Germinal center (tissue), 1 donor: ENCODE data around the gene ZBTB20.
A peak's percentile ranks its signal among the peaks of the same experiment; 100 is the strongest.

ENCODE experiments used
- DNase-seq: peaks from one replicate; pipeline ENCODE4 v3.0.0; 2012; ENCODE audit warnings: mixed read lengths, low spot score

Gene ZBTB20

DNA sequence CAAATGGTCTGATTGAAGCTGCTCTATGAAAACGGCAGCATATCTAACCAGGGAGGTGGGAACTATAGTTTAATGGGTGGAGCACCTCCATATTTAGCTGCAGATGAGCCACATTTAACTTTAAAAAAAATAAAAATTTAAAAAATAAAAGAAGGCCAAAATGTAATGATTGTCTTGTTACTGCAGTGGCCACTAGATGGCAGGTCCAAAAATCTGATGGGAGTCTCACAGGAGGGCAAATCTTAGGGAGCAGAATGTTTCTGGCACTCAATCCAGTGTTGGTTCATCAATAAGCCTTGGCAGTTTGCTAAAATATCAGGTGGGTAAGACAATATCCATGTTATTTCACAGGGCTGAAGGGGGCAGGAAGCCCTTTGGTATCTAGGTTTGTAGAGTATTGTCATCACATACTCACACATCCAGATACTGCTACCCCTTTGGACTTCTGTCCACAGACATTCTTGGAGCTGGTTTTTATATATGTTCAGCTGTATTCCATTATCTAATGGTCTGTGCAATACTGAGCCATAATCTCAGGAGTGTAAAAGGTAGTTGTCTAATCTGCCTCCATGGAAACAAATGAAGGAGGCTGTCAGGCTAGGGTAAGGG lies 619.9 kb downstream of the ZBTB20 start:
- peak; percentile 3 for DNase-seq

DNA sequence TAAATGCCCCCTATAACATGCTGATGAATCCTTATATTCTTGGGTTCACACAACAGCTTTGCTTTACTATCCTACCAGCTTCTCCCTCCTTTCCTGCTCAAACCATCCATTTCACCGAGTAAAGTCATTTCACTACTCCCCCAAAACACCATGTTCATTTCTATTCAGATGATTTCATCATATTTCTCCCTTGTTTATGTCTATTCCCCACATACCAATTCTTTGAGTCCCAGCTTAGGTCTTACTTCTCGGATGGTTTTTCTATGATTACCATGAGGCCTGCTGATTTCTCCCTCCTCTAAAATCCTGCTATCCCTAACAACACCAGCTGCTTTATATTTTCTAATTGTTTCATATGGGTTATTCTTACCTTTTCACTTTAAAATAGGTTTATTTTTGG lies 621.8 kb downstream of the ZBTB20 start:
- DNase-seq = no peak

- peak; percentile 52 for DNase-seq
Measured at GRCh38 chr3:114519415-114519814, 627.7 kb downstream of the ZBTB20 start.

DNA sequence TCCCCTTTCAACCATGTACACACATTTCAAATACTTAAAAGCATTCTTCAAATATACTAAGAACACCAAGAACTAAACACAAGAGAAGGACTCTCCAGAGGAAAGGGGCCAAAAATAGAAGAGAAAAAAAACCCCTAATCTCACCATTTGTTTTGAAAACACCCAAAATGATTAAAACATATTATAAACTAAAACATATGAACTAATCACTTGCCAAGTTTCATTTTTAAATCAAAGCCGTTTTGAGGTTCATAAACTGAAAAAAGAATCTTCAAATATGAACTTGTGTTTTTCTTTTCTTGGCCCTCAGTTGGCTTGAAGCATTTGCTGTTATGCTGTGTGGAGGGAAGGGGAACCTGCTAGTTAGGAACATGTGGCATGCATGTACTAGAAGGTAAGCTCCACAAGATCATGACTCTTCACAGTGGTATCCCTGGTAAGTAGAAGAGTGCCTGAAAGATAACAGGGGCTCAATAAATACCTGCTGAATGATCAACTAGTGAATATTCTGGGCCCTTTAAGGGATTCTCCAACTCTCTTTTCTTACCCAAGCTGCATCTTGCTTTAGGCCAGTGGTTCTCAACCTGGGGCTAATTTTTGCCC lies 628.8 kb downstream of the ZBTB20 start:
- DNase-seq = no peak

GRCh38 chr3:114510201-114510600 lies 636.9 kb downstream of the ZBTB20 start:
- no peak for DNase-seq

DNA sequence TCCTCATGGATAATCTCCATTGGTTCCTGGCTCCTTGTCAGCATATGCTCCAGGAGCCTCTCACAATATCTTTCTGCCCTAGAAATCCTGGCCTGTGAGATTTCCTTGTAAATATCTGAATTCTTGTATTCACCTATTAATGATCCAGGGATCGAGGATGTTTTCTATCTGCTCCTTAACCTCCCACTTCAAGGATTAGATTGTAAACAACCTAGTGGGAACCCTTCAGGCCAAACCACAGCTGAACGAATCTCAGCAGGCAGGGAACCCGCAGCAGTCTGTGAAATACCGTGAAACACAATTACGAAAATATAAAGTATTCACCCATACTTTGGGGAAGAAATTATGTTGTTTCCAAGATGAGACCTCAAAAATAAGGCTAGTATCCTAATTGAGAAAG lies 637.3 kb downstream of the ZBTB20 start:
- DNase-seq = no peak

DNA sequence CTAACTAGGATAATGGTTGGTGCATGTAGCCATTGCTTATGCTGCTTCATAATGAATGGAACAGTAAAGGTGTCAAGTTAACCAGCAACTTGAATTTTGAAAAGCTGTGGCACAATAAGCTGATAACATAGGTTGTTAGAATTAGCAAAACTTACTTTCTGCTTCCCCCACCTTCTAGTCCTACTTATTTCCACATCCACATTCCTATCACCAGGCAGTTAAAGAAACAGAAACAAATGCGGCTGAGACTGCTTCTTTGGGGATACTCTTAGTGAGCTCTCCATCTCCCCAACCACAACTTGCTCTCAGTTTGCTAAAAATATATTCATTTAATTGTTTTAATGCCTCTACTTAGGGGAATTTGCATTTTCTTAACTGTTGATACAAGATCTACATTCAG lies 638.1 kb downstream of the ZBTB20 start:
- DNase-seq = no peak

DNA sequence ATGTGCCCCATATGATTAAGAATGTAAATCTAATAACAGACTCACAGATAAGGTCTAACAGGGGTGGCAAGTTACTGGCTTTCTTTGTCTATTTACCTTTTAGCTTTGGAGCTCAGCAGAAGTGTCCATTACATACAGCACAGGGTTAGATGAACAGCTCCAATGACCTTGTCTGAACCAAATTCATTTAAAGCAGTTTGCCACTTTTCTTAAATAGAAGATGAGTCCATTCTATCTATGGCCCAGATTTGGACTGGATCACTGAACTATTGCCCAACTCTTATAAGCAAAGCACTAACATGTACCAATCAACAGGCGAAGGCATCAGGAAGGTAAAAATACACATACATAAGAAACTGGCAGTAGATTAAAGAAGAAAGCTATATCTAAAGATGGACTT lies 638.9 kb downstream of the ZBTB20 start:
- DNase-seq = no peak

GRCh38 chr3:114506591-114507300 lies 640.3 kb downstream of the ZBTB20 start:
- DNase-seq = no peak

GRCh38 chr3:114504941-114505628 lies 642.0 kb downstream of the ZBTB20 start:
- no peak for DNase-seq

DNA sequence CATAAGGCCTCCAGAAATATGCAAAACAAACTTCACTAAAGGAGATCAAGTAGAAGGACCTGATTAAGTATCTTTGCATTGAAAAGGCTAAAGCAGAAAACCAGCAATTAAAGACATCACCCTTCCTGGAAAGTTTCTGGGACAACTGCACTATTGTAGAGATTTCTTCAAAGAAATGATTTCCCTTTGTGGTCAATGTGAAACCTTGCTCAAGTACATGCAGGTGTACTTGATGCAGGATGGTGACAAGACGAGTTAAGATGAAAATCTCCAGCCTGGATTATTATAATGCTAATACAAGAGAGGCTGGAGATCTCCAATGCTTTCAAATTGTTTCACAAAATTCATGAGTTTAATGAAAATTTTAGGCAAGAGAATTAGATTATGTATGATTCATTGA lies 644.9 kb downstream of the ZBTB20 start:
- no peak for DNase-seq

DNA sequence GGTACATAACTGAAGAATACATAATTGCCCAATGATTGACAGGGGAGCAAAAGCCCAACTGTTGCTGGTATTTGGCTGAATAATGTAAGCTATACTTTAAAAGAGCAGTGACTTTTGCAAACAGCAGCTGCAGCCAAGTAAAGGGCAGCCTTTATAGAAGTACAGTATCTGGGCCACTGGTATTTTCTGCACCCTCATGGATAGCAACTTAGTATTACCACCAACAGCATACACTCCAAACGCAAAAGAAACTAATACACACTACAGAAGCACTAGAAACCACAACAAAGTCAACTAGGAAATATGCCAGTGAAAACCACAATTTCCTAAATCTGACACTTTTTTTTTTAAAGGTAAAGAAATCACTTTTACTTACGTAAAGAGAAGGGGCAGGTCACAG lies 647.1 kb downstream of the ZBTB20 start:
- no peak for DNase-seq

DNA sequence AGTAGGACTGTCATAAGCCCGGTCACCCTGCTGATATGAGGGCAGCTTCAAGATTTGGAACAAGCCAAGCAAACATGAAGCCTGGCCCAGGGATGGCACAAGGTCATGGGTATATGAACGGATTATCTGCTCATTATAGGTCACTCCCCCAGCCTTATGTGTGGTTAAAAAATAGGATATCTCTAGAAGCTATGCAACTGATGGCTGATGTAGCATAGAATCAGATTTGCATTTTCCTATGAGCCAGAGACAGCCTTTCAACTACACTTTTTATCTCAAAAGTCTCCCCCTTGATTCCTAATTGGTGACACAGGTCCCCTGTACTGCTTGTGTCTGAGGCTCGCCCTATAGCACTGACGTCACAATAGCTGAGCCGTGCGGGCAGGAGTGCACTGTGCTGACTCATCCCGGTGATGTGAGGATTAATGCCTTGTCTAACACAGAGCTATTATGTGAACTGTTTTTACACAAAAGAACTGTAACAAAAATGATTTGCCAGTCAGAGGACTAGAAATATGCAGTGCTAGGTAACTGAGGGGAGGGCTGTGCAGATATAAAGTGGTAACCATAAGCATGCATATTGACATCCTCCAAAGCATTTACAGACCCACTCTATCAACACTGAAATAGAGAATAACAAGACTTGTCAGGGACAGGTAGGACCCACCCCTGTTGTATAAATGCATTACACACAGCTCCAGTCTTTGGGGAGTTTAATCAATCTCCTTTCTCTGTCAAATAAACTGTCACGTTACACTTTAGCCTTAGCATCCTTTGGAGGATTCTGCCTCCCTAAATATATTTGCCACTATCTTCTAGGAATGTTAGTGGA lies 648.3 kb downstream of the ZBTB20 start:
- DNase-seq = no peak

GRCh38 chr3:114496874-114497273 lies 650.2 kb downstream of the ZBTB20 start:
- DNase-seq = no peak

GRCh38 chr3:114496466-114496865 lies 650.6 kb downstream of the ZBTB20 start:
- DNase-seq = no peak

DNA sequence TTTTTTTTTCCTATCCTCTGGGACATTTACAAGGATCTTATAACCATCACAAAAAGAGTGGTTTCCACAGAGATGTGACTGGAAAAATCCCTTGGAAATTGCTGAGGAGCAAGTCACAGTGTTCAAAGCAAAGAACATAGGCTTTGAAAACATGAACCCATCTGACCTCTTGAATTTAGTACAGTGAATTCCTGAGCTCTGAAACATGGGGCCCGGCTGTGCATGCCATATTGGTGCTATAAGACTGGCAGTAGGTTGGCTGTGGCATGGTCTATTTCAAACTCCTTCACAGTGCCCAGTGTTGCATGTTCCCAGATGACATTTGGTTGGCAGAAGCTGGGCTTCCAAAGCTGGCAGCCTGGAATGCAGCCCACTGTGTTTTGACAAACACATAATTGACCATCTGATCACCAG lies 651.1 kb downstream of the ZBTB20 start:
- DNase-seq = no peak

- no peak for DNase-seq
Measured at GRCh38 chr3:114494498-114494897, 652.6 kb downstream of the ZBTB20 start.

- DNase-seq = no peak
Measured at GRCh38 chr3:114490829-114491228, 656.3 kb downstream of the ZBTB20 start.

DNA sequence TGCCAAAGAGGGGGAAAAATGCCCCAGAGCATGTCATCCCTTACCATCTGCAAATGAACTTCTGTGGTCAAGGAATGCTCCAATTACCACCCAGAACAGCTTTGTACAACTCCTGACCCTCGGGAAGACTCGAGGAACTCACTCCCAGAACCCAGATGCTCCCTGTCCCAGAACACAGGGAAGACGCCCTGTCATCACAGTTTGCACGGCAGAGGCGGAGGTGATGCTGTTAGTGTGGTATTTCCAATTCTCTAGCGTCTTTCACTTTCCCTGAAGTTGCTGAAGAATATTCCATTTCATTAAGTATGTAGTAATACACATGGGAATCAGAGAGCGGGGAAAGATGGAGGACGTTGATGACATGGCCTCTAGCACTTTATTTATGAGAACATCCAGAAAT lies 659.6 kb downstream of the ZBTB20 start:
- DNase-seq = no peak

- no peak for DNase-seq
Measured at GRCh38 chr3:114484919-114485318, 662.2 kb downstream of the ZBTB20 start.

GRCh38 chr3:114481113-114481512 lies 666.0 kb downstream of the ZBTB20 start:
- DNase-seq = no peak

DNA sequence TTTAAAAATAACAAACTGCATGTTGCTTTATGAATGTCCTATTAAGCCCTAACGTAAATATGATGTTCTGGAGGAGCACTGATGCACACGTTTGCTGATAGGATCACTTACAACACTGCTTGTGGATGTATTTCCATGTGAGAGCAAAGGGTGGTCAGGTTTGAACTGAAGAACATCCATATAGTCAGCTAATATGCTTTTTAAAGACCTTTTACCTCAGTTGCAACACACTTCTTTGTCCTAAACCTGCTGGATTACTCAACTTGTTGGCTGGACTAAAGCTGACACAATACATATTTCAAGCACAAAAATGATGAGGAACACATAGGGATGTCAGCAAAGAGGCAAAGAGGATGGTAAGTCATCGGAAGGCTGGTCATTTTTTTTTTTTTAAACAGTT lies 666.6 kb downstream of the ZBTB20 start:
- DNase-seq = no peak
